Right renal pelvis (tissue), 4 donors: ENCODE data around the gene RASGRP4. TPM values are rescaled to one million over a fixed set of nuclear protein-coding genes. Genes with fewer than 3 reads are reported as not detected.
"Not testable (repeated sequence)": the region's sequence is repeated elsewhere in the genome, so short reads cannot be mapped to it uniquely, and the experiment has no call there.

Experiments
- DNase-seq, 4 donors: peaks; one replicate each; pipeline ENCODE4 v3.0.0-alpha.2; 2013; ENCODE audit warnings: low read depth in 4 of 4, low spot score in 3 of 4, missing footprints in 1 of 4
- polyA plus RNA-seq, 4 donors: library from polyadenylated mRNA; unstranded; fragments of 120-200 nt; gene quantifications; one replicate each; pipeline ENCODE4 v1.2.1, GENCODE V29; 2013; ENCODE audit not compliant: insufficient read length in 4 of 4

The RASGRP4 gene
- 1 to 10 TPM in 1 of 4 donors, under 1 TPM in 3; 0.53 to 1.3 (median 0.84) TPM for polyA plus RNA-seq

- no peak for DNase-seq
Measured at GRCh38 chr19:38425810-38426466, at the start of gene RASGRP4. TSS of gene RASGRP4 (minus strand) at chr19:38426219. CDS start at chr19:38426091, 128 bp downstream.

GRCh38 chr19:38475176-38475575, 49.2 kb upstream of the RASGRP4 start:
- no peak for DNase-seq

GRCh38 chr19:38473201-38473600, 47.2 kb upstream of the RASGRP4 start:
- DNase-seq = no peak

GRCh38 chr19:38472725-38473124, 46.7 kb upstream of the RASGRP4 start:
- DNase-seq = not testable (repeated sequence)

- DNase-seq = no peak
Measured at GRCh38 chr19:38470788-38471480, 44.9 kb upstream of the RASGRP4 start.

GRCh38 chr19:38469151-38469550, 43.1 kb upstream of the RASGRP4 start:
- no peak for DNase-seq

- DNase-seq = no peak
Measured at GRCh38 chr19:38467541-38468525, 41.8 kb upstream of the RASGRP4 start.

- DNase-seq = no peak
Measured at GRCh38 chr19:38466050-38466449, 40.0 kb upstream of the RASGRP4 start.

GRCh38 chr19:38464421-38465082, 38.5 kb upstream of the RASGRP4 start:
- DNase-seq = no peak

GRCh38 chr19:38463365-38463764, 37.3 kb upstream of the RASGRP4 start:
- DNase-seq = no peak

- no peak for DNase-seq
Measured at GRCh38 chr19:38458991-38459390, 33.0 kb upstream of the RASGRP4 start.

GRCh38 chr19:38457690-38458405, 31.8 kb upstream of the RASGRP4 start:
- DNase-seq = no peak

GRCh38 chr19:38457202-38457601, 31.2 kb upstream of the RASGRP4 start:
- DNase-seq = no peak

GRCh38 chr19:38455031-38455430, 29.0 kb upstream of the RASGRP4 start:
- DNase-seq = peak; percentile 31 to 54 (median 36)

GRCh38 chr19:38453596-38453995, 27.6 kb upstream of the RASGRP4 start:
- DNase-seq = no peak

- no peak for DNase-seq
Measured at GRCh38 chr19:38452430-38453366, 26.7 kb upstream of the RASGRP4 start.

- no peak for DNase-seq
Measured at GRCh38 chr19:38451629-38452028, 25.6 kb upstream of the RASGRP4 start.

- no peak for DNase-seq
Measured at GRCh38 chr19:38451036-38451435, 25.0 kb upstream of the RASGRP4 start.

- DNase-seq = no peak
Measured at GRCh38 chr19:38449518-38449917, 23.5 kb upstream of the RASGRP4 start.
